ENCODE results near the gene RAD18.

RAD18 gene

GRCh38 chr3:8945890-8946600 lies 17.2 kb downstream of the RAD18 start:
- Histone ChIP-seq H4K20me1 (peaks cover 0 to 33% (median 12%) of the 10 kb centered on the region in 11 experiments; a peak in 7 of 22 replicates), H3K27ac (no peak overlapping the region), H3K4me3 (no peak overlapping the region), H3K4me1 (peaks cover 0 to 22% (median 0%) of the 10 kb centered on the region in 10 experiments; a peak in 4 of 20 replicates), H3K27me3 (no peaks in the 10 kb centered on the region), H3K9ac (no peak overlapping the region), H3K9me3 (replicated peaks in 1 of 11) (peaks cover 19 to 32% (median 28%) of the 10 kb centered on the region in 11 experiments), H3K36me3 (peaks cover 53 to 91% (median 80%) of the 10 kb centered on the region in 11 experiments), H3K4me2 (no peak overlapping the region)
- TF ChIP-seq Cebpa-rat (IDR thresholded peaks at IDR 0.05): no peak

GRCh38 chr3:8942746-8943488 lies 20.4 kb downstream of the RAD18 start:
- Histone ChIP-seq H3K27ac (no peak overlapping the region), H3K4me1 (peaks cover 0 to 4% (median 0%) of the 10 kb centered on the region in 10 experiments; a peak in 4 of 20 replicates), H3K27me3 (no peaks in the 10 kb centered on the region), H3K4me2 (no peak overlapping the region), H3K9ac (no peak overlapping the region), H4K20me1 (peaks cover 0 to 2% (median 0%) of the 10 kb centered on the region in 11 experiments; a peak in 1 of 22 replicates), H3K9me3 (replicated peaks in 1 of 11) (peaks cover 19 to 32% (median 28%) of the 10 kb centered on the region in 11 experiments), H3K36me3 (peaks cover 70 to 100% (median 96%) of the 10 kb centered on the region in 11 experiments), H3K4me3 (no peak overlapping the region)
- TF ChIP-seq Cebpa-rat (IDR thresholded peaks at IDR 0.05): no peak

- Histone ChIP-seq H3K4me2 (no peak overlapping the region), H3K27me3 (no peaks in the 10 kb centered on the region), H4K20me1 (no peaks in the 10 kb centered on the region), H3K27ac (no peak overlapping the region), H3K4me1 (no peaks in the 10 kb centered on the region), H3K9me3 (replicated peaks in 1 of 11) (peaks cover 19 to 32% (median 28%) of the 10 kb centered on the region in 11 experiments), H3K4me3 (no peak overlapping the region), H3K9ac (no peak overlapping the region), H3K36me3 (peaks cover 70 to 100% (median 96%) of the 10 kb centered on the region in 11 experiments)
- TF ChIP-seq Cebpa-rat (IDR thresholded peaks at IDR 0.05): no peak
Measured at GRCh38 chr3:8942115-8942514, 21.2 kb downstream of the RAD18 start.

GRCh38 chr3:8938021-8938420 lies 25.3 kb downstream of the RAD18 start:
- Histone ChIP-seq H3K4me3 (no peak overlapping the region), H3K27ac (no peak overlapping the region), H3K27me3 (no peaks in the 10 kb centered on the region), H3K9ac (no peak overlapping the region), H3K4me1 (no peaks in the 10 kb centered on the region), H3K4me2 (no peak overlapping the region), H4K20me1 (no peaks in the 10 kb centered on the region), H3K9me3 (replicated peaks in 1 of 11) (peaks cover 4 to 8% (median 5%) of the 10 kb centered on the region in 11 experiments), H3K36me3 (peaks cover 48 to 100% (median 90%) of the 10 kb centered on the region in 11 experiments)
- no peak for TF ChIP-seq Cebpa-rat (IDR thresholded peaks at IDR 0.05)

GRCh38 chr3:8937064-8938020 lies 25.9 kb downstream of the RAD18 start:
- Histone ChIP-seq H3K4me2 (no peak overlapping the region), H3K27me3 (no peaks in the 10 kb centered on the region), H3K9ac (no peak overlapping the region)

GRCh38 chr3:8932507-8932906 lies 30.8 kb downstream of the RAD18 start:
- Histone ChIP-seq H3K4me1 (no peaks in the 10 kb centered on the region), H3K27me3 (no peaks in the 10 kb centered on the region), H3K4me2 (no peak overlapping the region), H3K36me3 (peaks cover 16 to 74% (median 46%) of the 10 kb centered on the region in 11 experiments), H3K27ac (no peak overlapping the region), H3K4me3 (no peak overlapping the region), H3K9me3 (replicated peaks in 1 of 11) (peaks cover 0 to 6% (median 0%) of the 10 kb centered on the region in 11 experiments; a peak in 6 of 22 replicates), H4K20me1 (peaks cover 0 to 5% (median 0%) of the 10 kb centered on the region in 11 experiments; a peak in 1 of 22 replicates), H3K9ac (no peak overlapping the region)
- no peak for TF ChIP-seq Cebpa-rat (IDR thresholded peaks at IDR 0.05)

More at GRCh38 chr3:8937064-8938020, 25.9 kb downstream of the RAD18 start:
- no peak for TF ChIP-seq Cebpa-rat (IDR thresholded peaks at IDR 0.05)
- Histone ChIP-seq H4K20me1 (0 out of 22 replicates have a peak, but pooled peaks cover 0 to 3% (median 0%) of the 10 kb centered on the region in 11 experiments), H3K27ac (no peak overlapping the region), H3K9me3 (replicated peaks in 1 of 11) (peaks cover 0 to 2% (median 0%) of the 10 kb centered on the region in 11 experiments; a peak in 2 of 22 replicates), H3K4me3 (no peak overlapping the region), H3K4me1 (no peaks in the 10 kb centered on the region), H3K36me3 (peaks cover 41 to 99% (median 85%) of the 10 kb centered on the region in 11 experiments)

GRCh38 chr3:8931342-8931741 lies 31.9 kb downstream of the RAD18 start:
- no peak for TF ChIP-seq Cebpa-rat (IDR thresholded peaks at IDR 0.05)
- H3K4me1 ChIP-seq: no peaks in the 10 kb centered on the region
- peaks cover 0 to 5% (median 0%) of the 10 kb centered on the region in 11 experiments; a peak in 1 of 22 replicates for H4K20me1 ChIP-seq
- H3K27me3 ChIP-seq: no peaks in the 10 kb centered on the region
- H3K9ac ChIP-seq: no peak overlapping the region
- H3K4me2 ChIP-seq: no peak overlapping the region
- no peak overlapping the region for H3K27ac ChIP-seq
- H3K9me3 ChIP-seq (replicated peaks in 1 of 11): peaks cover 0 to 10% (median 0%) of the 10 kb centered on the region in 11 experiments; a peak in 6 of 22 replicates
- no peak overlapping the region for H3K4me3 ChIP-seq
- H3K36me3 ChIP-seq: peaks cover 16 to 63% (median 37%) of the 10 kb centered on the region in 11 experiments

GRCh38 chr3:8929860-8930259 lies 33.4 kb downstream of the RAD18 start:
- peaks cover 5 to 48% (median 22%) of the 10 kb centered on the region in 11 experiments; a peak in 20 of 22 replicates for H3K36me3 ChIP-seq
- no peaks in the 10 kb centered on the region for H3K4me1 ChIP-seq
- H3K9me3 ChIP-seq (replicated peaks in 1 of 11): peaks cover 0 to 11% (median 0%) of the 10 kb centered on the region in 11 experiments; a peak in 6 of 22 replicates
- no peak for TF ChIP-seq Cebpa-rat (IDR thresholded peaks at IDR 0.05)
- peaks cover 0 to 5% (median 0%) of the 10 kb centered on the region in 11 experiments; a peak in 1 of 22 replicates for H4K20me1 ChIP-seq
- H3K4me2 ChIP-seq: no peak overlapping the region
- no peak overlapping the region for H3K9ac ChIP-seq
- no peaks in the 10 kb centered on the region for H3K27me3 ChIP-seq
- no peak overlapping the region for H3K4me3 ChIP-seq
- no peak overlapping the region for H3K27ac ChIP-seq

All from BLaER1 treated with 17β-estradiol and CSF1 and Interleukin-3, amounts not matched to agents 10 nM and 100 nM (cell line).